ENCODE results near the gene TNFRSF1B.

- TF ChIP-seq CTCF (IDR thresholded peaks at IDR 0.05) (no peak), POLR2A (IDR thresholded peaks at IDR 0.05) (peak in 1 of 4 donors; percentile 42)
Observed at GRCh38 chr1:12153181-12153785, 13.5 kb upstream of the TNFRSF1B start.
